Right forelimb (tissue), 1 donor: Measurements from ENCODE around the gene PPP3R2.
"Not testable (repeated sequence)": the region's sequence is repeated elsewhere in the genome, so short reads cannot be mapped to it uniquely, and the experiment has no call there.

Experiments
- DNase-seq: peaks from one replicate; pipeline ENCODE4 v3.0.0-alpha.2; 2018

Gene PPP3R2

GRCh38 chr9:101594796-101595195 is at the start of gene PPP3R2:
Gene PPP3R2, minus strand, starts transcription at chr9:101594969. Its CDS starts 48 bp downstream, at chr9:101594921.
- no peak for DNase-seq

- no peak for DNase-seq
Observed at GRCh38 chr9:101639785-101640665, 45.3 kb upstream of the PPP3R2 start.

DNA sequence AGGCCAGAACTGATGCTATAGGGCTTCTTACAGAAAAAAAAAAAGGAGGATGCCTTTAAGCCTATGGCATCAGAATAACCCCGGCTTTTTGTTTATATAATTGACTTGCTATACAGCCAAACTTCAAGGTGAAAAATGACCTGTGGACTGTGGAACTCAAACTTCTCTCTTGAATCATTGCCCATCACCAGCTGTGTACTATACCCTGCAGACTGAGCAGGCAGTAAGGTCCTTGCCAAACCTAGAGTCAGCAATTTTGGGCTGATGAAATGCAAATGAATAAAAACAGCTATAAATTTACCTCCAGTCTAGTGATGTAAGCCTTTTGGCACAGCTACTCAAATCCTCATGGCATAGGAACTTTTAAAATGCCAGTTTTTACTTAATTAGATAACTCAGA is 44.5 kb upstream of the PPP3R2 start:
- no peak for DNase-seq

DNA sequence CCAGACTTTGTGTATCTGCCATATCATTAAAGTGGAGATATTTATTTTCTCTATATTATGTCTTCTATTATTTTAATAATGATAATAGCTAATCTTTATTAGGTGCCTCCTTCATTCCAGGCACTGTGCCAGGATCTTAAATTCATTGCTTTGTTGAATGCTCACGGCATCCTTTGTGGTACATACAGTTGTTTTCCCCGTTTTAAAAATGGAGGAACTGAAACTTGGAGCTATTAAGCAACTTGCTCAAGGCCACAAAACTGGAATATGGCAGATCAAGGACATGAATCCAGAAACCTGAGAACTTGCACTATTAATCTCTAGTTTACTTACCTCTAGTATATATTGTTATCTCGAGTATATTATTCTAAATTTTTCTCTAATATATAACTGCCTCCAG is 41.5 kb upstream of the PPP3R2 start:
- no peak for DNase-seq

- no peak for DNase-seq
Observed at GRCh38 chr9:101635473-101635872, 40.7 kb upstream of the PPP3R2 start.

GRCh38 chr9:101634741-101635409 is 40.1 kb upstream of the PPP3R2 start:
- no peak for DNase-seq

DNA sequence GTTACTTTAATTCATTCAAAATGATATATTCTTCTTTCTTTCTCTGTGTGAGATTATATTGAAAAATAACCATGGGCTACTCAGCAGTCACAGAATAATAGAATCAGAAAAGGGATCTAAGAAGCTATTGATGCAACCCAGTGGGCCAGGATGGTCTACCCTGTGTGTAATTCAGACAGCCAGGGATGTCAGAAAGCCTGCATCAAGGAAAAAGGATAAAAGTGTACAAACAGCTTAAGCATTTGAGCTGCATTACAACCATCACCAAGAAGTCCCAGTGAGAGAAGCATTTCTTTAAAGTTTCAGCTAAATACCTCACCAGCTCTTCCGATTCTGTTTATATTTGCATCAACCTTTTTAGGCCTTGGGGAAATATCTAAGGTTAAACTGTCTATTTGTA is 37.8 kb upstream of the PPP3R2 start:
- DNase-seq, result no peak

GRCh38 chr9:101631892-101632291 is 37.1 kb upstream of the PPP3R2 start:
- no peak for DNase-seq

DNA sequence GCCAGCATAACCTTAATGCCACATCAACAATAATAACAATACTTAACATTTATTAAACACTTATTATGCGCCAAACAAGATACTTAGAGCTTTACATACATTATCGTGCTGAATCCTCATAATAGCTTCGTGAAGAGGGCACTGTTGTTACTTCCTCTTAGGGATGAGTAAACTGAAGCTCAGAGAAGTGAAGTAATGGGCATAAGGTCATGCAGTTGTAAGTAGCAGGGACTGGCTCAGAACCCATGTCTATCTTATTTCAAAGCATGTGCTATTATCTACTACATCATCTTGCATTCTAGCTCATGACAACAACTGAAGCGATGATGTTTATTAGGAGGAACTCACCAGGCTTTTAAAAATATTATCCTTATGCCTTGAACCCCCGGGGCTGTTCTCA is 34.9 kb upstream of the PPP3R2 start:
- no peak for DNase-seq

DNA sequence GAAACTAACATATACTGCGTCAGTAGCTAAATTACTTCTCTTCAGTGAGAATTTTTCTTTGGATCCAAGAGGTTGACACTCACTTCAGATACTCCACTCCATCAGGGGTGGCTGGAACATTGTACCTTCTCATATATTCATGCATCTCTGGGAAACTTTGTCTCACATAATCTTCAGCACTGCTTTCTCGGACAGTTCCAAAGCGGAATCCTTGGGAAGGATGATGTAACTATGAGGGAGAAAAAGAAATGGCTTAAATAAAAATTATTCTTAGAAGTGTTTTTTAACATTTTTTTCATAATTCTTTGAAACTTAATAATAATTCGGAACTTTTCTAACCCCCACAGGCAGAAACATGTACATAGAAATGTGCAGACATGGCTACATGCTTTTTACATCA is 33.4 kb upstream of the PPP3R2 start:
- no peak for DNase-seq

DNA sequence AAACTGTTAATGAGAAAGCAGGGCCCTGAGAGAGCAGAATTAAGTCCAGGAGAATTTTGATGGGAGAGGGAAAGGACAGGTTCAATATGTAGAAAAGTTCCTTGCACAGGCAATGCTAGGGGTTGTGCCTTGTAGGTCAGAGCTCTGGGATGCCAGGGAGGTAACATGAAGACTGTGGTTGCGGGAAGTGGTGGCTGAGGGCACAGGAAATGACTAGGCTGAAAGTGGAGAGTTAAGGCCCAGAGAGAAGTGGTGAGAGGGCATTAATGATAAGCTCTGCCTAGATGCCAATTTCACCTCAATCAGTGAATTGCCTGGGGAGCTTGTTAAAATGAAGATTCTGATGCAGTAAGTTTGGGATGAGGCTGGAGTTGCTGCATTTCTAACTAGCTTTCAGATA is 31.5 kb upstream of the PPP3R2 start:
- DNase-seq, result no peak

- no peak for DNase-seq
Observed at GRCh38 chr9:101625876-101626275, 31.1 kb upstream of the PPP3R2 start.

DNA sequence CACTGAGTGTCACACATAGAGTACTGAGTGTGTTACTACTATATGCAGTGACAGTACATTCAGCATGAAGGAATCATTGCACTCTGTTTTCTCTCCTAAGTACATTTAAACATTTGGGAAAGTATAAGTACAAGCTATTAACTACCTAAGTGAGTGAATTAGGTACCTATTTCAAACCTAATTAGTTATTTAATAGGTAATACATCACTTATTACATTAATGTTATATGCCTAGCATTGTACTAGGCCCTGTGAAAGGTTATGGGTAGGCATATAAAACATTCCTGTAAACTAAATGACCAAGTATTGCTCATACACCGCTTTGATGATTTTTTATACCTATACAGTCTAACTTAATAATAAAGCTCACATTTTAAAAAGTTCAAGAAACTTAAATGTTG is 25.7 kb upstream of the PPP3R2 start:
- no peak for DNase-seq

- DNase-seq, result no peak
Observed at GRCh38 chr9:101618698-101619097, 23.9 kb upstream of the PPP3R2 start.

DNA sequence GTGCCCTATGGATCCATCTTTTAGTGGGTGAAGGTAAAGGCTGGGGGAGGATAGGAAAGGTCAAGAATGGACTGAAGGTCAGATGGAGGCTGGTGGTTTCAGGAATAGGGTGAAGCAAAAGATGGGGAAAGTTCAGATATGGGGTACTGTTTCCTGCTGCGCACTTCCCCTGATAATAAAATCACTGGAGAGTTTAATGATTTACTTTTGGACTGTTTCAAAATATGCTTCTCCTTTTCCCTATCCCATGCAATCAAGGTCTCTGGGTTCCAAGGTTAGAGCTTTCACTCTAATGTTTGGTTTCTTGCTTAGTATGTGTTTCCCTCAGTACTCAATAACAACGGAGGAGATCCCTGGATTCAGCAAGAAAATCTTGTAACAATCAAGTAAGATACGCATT is 10.8 kb upstream of the PPP3R2 start:
- no peak for DNase-seq

DNA sequence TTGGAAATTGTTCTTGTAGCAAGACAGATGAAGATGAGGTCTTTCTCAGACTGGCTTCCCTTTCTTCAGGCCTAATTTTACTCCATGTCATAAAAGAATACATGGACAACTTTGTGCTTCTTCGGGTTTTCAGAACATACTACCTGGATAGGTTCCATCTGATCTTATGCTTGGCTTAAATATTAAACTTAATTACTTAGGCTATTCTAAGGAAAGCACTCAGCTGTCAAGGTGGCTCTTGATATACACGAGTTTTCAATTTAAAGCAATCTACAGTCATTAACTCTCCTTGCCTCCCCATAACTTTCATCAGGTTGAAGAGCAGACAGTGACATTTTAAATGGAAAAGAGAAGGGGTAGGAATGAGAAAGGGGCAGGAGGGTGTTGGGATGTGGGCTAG is 9.5 kb upstream of the PPP3R2 start:
- no peak for DNase-seq

DNA sequence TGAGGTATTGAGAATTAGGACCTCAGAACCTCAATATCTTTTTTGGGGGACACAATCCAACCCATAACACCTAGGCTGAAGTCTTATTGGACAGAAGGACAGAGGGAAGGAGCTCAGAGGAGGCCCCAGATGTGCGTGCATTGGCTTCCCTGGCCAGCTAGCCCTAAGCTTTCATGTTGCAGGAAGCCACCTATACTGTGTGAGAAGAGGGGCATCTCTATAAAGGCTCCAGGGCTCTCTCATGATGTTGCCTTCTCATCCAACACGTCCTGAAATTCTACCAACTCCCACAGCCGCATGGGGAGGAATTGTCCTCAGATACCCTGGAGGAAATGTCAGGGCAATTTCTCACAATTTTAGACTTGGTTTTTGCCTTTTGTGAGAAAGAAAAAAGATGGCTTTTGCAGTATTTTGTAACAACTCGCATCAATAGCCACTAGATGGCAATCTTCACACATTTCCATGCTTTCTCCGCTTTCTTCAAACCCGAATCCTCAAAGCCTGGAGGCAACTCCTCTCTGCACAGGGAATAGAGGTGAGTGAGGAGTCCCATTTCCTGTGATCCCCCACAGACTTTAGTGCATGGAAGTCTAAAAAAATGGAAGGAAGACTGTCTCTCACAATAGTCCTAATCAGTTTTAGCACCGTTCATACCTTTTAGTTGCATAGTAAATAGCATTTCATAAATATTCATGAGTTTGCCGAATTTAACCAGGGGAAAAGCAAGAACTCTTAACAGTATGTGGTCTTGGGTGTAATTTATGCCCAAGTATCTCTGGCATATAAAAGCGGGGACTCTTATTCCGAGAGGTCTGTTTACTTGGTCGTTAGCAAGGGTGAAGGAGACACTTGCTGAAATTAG is 7.4 kb upstream of the PPP3R2 start:
- no peak for DNase-seq

GRCh38 chr9:101593345-101593744 is 1.4 kb downstream of the PPP3R2 start:
- DNase-seq, result no peak

- DNase-seq, result no peak
Observed at GRCh38 chr9:101592788-101593187, 2.0 kb downstream of the PPP3R2 start.

GRCh38 chr9:101591787-101592446 is 2.9 kb downstream of the PPP3R2 start:
- no peak for DNase-seq

DNA sequence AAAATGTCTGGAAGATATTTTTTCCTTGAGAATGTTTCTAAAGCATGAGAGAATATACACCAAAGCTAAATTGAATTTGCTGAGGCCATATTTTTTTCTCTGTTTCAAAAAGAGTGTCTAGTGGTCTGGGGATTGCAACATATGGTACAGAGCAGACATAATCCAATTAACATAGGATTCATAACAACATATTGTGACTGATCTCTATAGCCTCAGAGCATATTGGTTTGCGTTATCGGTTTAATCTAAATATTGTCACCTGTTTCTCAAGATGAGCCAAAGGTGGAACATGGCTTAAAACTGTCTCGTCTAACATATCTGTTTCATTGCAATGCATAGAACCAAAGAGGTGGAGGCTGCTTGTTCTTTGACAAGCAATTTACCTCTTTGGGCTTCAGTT is 3.9 kb downstream of the PPP3R2 start:
- DNase-seq, result no peak

GRCh38 chr9:101590074-101590473 is 4.7 kb downstream of the PPP3R2 start:
- not testable (repeated sequence) for DNase-seq
